IMR-90 (cell line): ENCODE results near the gene PDCD1. TPM values are rescaled to one million over a fixed set of nuclear protein-coding genes. Genes with fewer than 3 reads are reported as not detected.

ENCODE experiments used
- ATAC-seq: fragments of 200-7000 bp; cut with Tn5 transposase; 2 replicates; pipeline ENCODE4 v1.9.1; 2020; ENCODE audit warnings: low read depth, mild to moderate bottlenecking, moderate library complexity
- BruUV-seq: library from RNA; stranded (reverse); fragments of 400-500 nt; replicated peaks from 2 replicates; lab custom pipeline; 2021; lab: Mats Ljungman, UMichigan
- CTCF ChIA-PET: fragments of 300-600 bp; formaldehyde crosslinking; extraction: SDS; loops from one replicate; lab custom pipeline; 2021; ENCODE audit warnings: antibody characterized with exemption; lab: Yijun Ruan, JAX
- POLR2A ChIA-PET: fragments of 300-600 bp; sonication (Branson Sonifier 250); formaldehyde crosslinking; loops from one replicate; lab custom pipeline; 2022; ENCODE audit warnings: antibody characterized with exemption; ENCODE audit not compliant: unreplicated experiment; lab: Charles Lee
- DNase-seq: peaks from one replicate; pipeline ENCODE4 v3.0.0; 2013
- H2AFZ ChIP-seq: replicated peaks from 2 replicates; pipeline ENCODE3; 2013; ENCODE audit warnings: low read length, mild to moderate bottlenecking; ENCODE audit not compliant: poor library complexity
- H2AK5ac ChIP-seq: 2 replicates; pipeline ENCODE4 v1.6.1; 2013; ENCODE audit warnings: low read depth, low read length, inconsistent platforms
- H2AK9ac ChIP-seq: replicated peaks from 2 replicates; pipeline ENCODE3; 2013; ENCODE audit warnings: mild to moderate bottlenecking, low read depth, low read length, moderate library complexity; ENCODE audit not compliant: poor library complexity
- H2BK120ac ChIP-seq: 2 replicates; pipeline ENCODE4 v1.6.1; 2013; ENCODE audit warnings: low read depth, low read length, inconsistent platforms
- H2BK15ac ChIP-seq: 3 replicates; pipeline ENCODE4 v1.6.1; 2013; ENCODE audit warnings: low read depth, low read length, inconsistent platforms
- H2BK20ac ChIP-seq: 2 replicates; pipeline ENCODE4 v1.6.1; 2013; ENCODE audit warnings: low read depth, mild to moderate bottlenecking, inconsistent platforms, low read length, moderate library complexity
- H2BK5ac ChIP-seq: 2 replicates; pipeline ENCODE4 v1.6.1; 2013; ENCODE audit warnings: mild to moderate bottlenecking, low read depth, low read length, inconsistent platforms; ENCODE audit not compliant: poor library complexity, severe bottlenecking
- H3K14ac ChIP-seq: replicated peaks from 2 replicates; pipeline ENCODE4 v1.6.1; 2013; ENCODE audit warnings: low read depth, low read length, inconsistent platforms
- H3K18ac ChIP-seq: 2 replicates; pipeline ENCODE4 v1.6.1; 2013; ENCODE audit warnings: low read depth, low read length, control low read depth
- H3K23ac ChIP-seq: 2 replicates; pipeline ENCODE4 v1.6.1; 2013; ENCODE audit warnings: low read depth, low read length, inconsistent platforms
- H3K27ac ChIP-seq: 2 replicates; pipeline ENCODE4 v1.5.1; 2013; ENCODE audit warnings: mild to moderate bottlenecking, control low read depth, low read length; ENCODE audit not compliant: insufficient read depth
- H3K27me3 ChIP-seq: 2 replicates; pipeline ENCODE4 v1.6.1; 2013; ENCODE audit warnings: low read length; ENCODE audit not compliant: control insufficient read depth, insufficient read depth
- H3K36me3 ChIP-seq: 2 replicates; pipeline ENCODE4 v1.6.1; 2013; ENCODE audit warnings: low read length, mixed read lengths; ENCODE audit not compliant: control insufficient read depth, insufficient read depth
- H3K4ac ChIP-seq: 2 replicates; pipeline ENCODE4 v1.6.1; 2013; ENCODE audit warnings: low read depth, low read length, inconsistent platforms
- H3K4me1 ChIP-seq: 2 replicates; pipeline ENCODE4 v1.6.1; 2013; ENCODE audit warnings: low read length, mixed read lengths; ENCODE audit not compliant: control insufficient read depth, insufficient read depth
- H3K4me2 ChIP-seq: 2 replicates; pipeline ENCODE4 v1.6.1; 2013; ENCODE audit warnings: low read depth, mild to moderate bottlenecking, control low read depth, low read length, moderate library complexity
- H3K4me3 ChIP-seq: 2 replicates; pipeline ENCODE4 v1.5.1; 2013; ENCODE audit warnings: low read depth, mild to moderate bottlenecking, control low read depth, low read length, moderate library complexity; ENCODE audit not compliant: insufficient read depth
- H3K56ac ChIP-seq: 2 replicates; pipeline ENCODE4 v1.6.1; 2013; ENCODE audit warnings: low read length, inconsistent platforms; ENCODE audit not compliant: insufficient read depth; ENCODE audit errors: extremely low read depth
- H3K79me1 ChIP-seq, 2 experiments: 2 replicates each; pipeline ENCODE4 v1.6.1; 2013; ENCODE audit warnings: low read length in 2 of 2, inconsistent platforms in 1 of 2, low read depth in 1 of 2
- H3K9ac ChIP-seq: 2 replicates; pipeline ENCODE4 v1.6.1; 2013; ENCODE audit warnings: low read depth, low read length, control low read depth
- H3K9me1 ChIP-seq: 2 replicates; pipeline ENCODE4 v1.6.1; 2013; ENCODE audit warnings: low read length, inconsistent platforms; ENCODE audit not compliant: insufficient read depth
- H3K9me3 ChIP-seq: 2 replicates; pipeline ENCODE4 v1.6.1; 2013; ENCODE audit warnings: low read length; ENCODE audit not compliant: control insufficient read depth, insufficient read depth
- H4K20me1 ChIP-seq: 2 replicates; pipeline ENCODE4 v1.6.1; 2013; ENCODE audit warnings: low read length, inconsistent platforms; ENCODE audit not compliant: insufficient read depth
- H4K5ac ChIP-seq: 2 replicates; pipeline ENCODE4 v1.6.1; 2013; ENCODE audit warnings: mild to moderate bottlenecking, low read depth, low read length, control low read depth
- H4K8ac ChIP-seq, 2 experiments: 2 replicates each; pipeline ENCODE4 v1.6.1; 2013; ENCODE audit warnings: low read depth in 2 of 2, low read length in 2 of 2, control low read depth in 1 of 2, inconsistent platforms in 1 of 2
- H4K91ac ChIP-seq: 2 replicates; pipeline ENCODE4 v1.6.1; 2013; ENCODE audit warnings: low read depth, low read length, inconsistent platforms; ENCODE audit not compliant: insufficient read depth
- BHLHE40 ChIP-seq: fragments of 150-350 bp; IDR thresholded peaks from 2 replicates; pipeline ENCODE4 v1.6.1; 2016; ENCODE audit warnings: mild to moderate bottlenecking, low read depth, low read length
- FOS ChIP-seq: fragments of 150-350 bp; IDR thresholded peaks from 2 replicates; pipeline ENCODE4 v1.6.1; 2016; ENCODE audit warnings: low read depth, low read length
- MAFK ChIP-seq: IDR thresholded peaks from 2 replicates; pipeline ENCODE4 v1.6.1; 2012; ENCODE audit warnings: low read depth, low read length, improper control_type of control experiment
- MAZ ChIP-seq: IDR thresholded peaks from 2 replicates; pipeline ENCODE4 v1.6.1; 2012; ENCODE audit warnings: low read depth, mild to moderate bottlenecking, low read length, improper control_type of control experiment, moderate library complexity, borderline replicate concordance
- POLR2A ChIP-seq: IDR thresholded peaks from 2 replicates; pipeline ENCODE4 v1.6.1; 2012; ENCODE audit warnings: mild to moderate bottlenecking, low read depth, low read length
- RFX5 ChIP-seq: IDR thresholded peaks from 2 replicates; pipeline ENCODE4 v1.8.0; 2012; ENCODE audit warnings: low read depth, mild to moderate bottlenecking, low read length, moderate library complexity
- USF2 ChIP-seq: fragments of 150-350 bp; IDR thresholded peaks from 2 replicates; pipeline ENCODE4 v1.6.1; 2017; ENCODE audit warnings: mild to moderate bottlenecking, antibody characterized with exemption, low read length, low read depth
- WGBS, 2 experiments: methylation state at CpG; one replicate each; pipeline versions ENCODE4 v1.1.5 to v1.1.7; 2013; ENCODE audit warnings: missing lambda C conversion rate in 2 of 2; ENCODE audit not compliant: insufficient read length in 1 of 2; ENCODE audit errors: extremely low coverage in 2 of 2; 5-methylcytosine and 5-hydroxymethylcytosine counted together
- dilution Hi-C: fragments of 300-500 bp; cut with HindIII; formaldehyde crosslinking; loops from one replicate; pipeline ENCODE4 v1.14.3; 2018; ENCODE audit warnings: low sequenced_read_pairs; ENCODE audit not compliant: unreplicated experiment
- in situ Hi-C: fragments of 300-500 bp; cut with MboI; formaldehyde crosslinking; loops from 3 replicates; pipeline ENCODE4 v1.14.3; 2019; ENCODE audit warnings: low sequenced_read_pairs, inconsistent platforms, mixed read lengths
- intact Hi-C: fragments of 100-400 bp; cut with micrococcal nuclease; formaldehyde crosslinking; loops from 2 replicates; pipeline ENCODE4 v1.10.0; 2022
- polyA plus RNA-seq, 3 experiments: library from polyadenylated mRNA; depleted of rRNA; stranded (reverse); fragments of >200 nt; gene quantifications; 2 replicates each; pipeline ENCODE4 v1.2.3, GENCODE V29; 2012; ENCODE audit warnings: low replicate concordance in 1 of 3
- total RNA-seq: library from RNA; depleted of rRNA; stranded (reverse); fragments of >200 nt; gene quantifications from 2 replicates; pipeline ENCODE4 v1.2.3, GENCODE V29; 2012
- TF ChIP-seq, protein P1 (sequence below): conservative IDR thresholded peaks from 2 replicates; pipeline ENCODE4 v1.5.1; 2012; ENCODE audit warnings: mild to moderate bottlenecking, low read depth, low read length, improper control_type of control experiment

Gene PDCD1
- total and polyA plus RNA-seq, 2 of the 4 experiments (the other 2 are of a cell fraction) = not detected

GRCh38 chr2:241897231-241897916 is 38.7 kb upstream of the PDCD1 start:
- H3K9me3 ChIP-seq = no peaks in the 10 kb centered on the region
- no peak overlapping the region for H2BK5ac ChIP-seq
- no TSS peak for BruUV-seq
- no peak overlapping the region for H3K18ac ChIP-seq
- H4K91ac ChIP-seq = no peak overlapping the region
- H3K23ac ChIP-seq = no peak overlapping the region
- H2BK20ac ChIP-seq = no peak overlapping the region
- whole genome bisulfite sequencing, 2 experiments = 96% methylated on average over 4 of the region's 17 CpGs; no CpG with 5 or more reads in 1 of the 2 experiments
- no peak overlapping the region for H3K27ac ChIP-seq
- no peak overlapping the region for H2BK15ac ChIP-seq
- no peaks in the 10 kb centered on the region; the same call in 1 of the 2 replicates for H3K4me1 ChIP-seq
- H3K9me1 ChIP-seq = no peaks in the 10 kb centered on the region
- dilution Hi-C loops (no loop called here), intact Hi-C loops (no loop called here), in situ Hi-C loops (no loop called here)
- H3K56ac ChIP-seq = no peak overlapping the region
- CTCF ChIA-PET = no interaction called here
- TF ChIP-seq RFX5 (no peak), MAFK (no peak), MAZ (no peak), BHLHE40 (no peak), USF2 (no peak), FOS (no peak), POLR2A (no peak)
- TF ChIP-seq, protein P1, sequence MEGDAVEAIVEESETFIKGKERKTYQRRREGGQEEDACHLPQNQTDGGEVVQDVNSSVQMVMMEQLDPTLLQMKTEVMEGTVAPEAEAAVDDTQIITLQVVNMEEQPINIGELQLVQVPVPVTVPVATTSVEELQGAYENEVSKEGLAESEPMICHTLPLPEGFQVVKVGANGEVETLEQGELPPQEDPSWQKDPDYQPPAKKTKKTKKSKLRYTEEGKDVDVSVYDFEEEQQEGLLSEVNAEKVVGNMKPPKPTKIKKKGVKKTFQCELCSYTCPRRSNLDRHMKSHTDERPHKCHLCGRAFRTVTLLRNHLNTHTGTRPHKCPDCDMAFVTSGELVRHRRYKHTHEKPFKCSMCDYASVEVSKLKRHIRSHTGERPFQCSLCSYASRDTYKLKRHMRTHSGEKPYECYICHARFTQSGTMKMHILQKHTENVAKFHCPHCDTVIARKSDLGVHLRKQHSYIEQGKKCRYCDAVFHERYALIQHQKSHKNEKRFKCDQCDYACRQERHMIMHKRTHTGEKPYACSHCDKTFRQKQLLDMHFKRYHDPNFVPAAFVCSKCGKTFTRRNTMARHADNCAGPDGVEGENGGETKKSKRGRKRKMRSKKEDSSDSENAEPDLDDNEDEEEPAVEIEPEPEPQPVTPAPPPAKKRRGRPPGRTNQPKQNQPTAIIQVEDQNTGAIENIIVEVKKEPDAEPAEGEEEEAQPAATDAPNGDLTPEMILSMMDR = no peak
- H2BK120ac ChIP-seq = no peak overlapping the region
- H4K20me1 ChIP-seq = no peaks in the 10 kb centered on the region
- no peak overlapping the region for H3K4me3 ChIP-seq
- POLR2A ChIA-PET = no interaction called here
- no peak overlapping the region for H2AK5ac ChIP-seq
- ATAC-seq (no peak), DNase-seq (no peak)
- no peak overlapping the region for H4K5ac ChIP-seq
- H2AK9ac ChIP-seq = no peak overlapping the region
- no peak overlapping the region for H3K4me2 ChIP-seq
- H2AFZ ChIP-seq = no peak overlapping the region
- H3K36me3 ChIP-seq = no peaks in the 10 kb centered on the region
- H3K14ac ChIP-seq = no peak overlapping the region
- H3K27me3 ChIP-seq = peaks cover 2% of the 10 kb centered on the region; the same call in 1 of the 2 replicates
- no peak overlapping the region for H3K4ac ChIP-seq
- H3K9ac ChIP-seq = no peak overlapping the region
- H4K8ac ChIP-seq = no peak overlapping the region
- no peaks in the 10 kb centered on the region for H3K79me1 ChIP-seq
